ENCODE results near the gene FAM236C.
"Not testable (repeated sequence)": the region's sequence is repeated elsewhere in the genome, so short reads cannot be mapped to it uniquely, and the experiment has no call there.

FAM236C gene

DNA sequence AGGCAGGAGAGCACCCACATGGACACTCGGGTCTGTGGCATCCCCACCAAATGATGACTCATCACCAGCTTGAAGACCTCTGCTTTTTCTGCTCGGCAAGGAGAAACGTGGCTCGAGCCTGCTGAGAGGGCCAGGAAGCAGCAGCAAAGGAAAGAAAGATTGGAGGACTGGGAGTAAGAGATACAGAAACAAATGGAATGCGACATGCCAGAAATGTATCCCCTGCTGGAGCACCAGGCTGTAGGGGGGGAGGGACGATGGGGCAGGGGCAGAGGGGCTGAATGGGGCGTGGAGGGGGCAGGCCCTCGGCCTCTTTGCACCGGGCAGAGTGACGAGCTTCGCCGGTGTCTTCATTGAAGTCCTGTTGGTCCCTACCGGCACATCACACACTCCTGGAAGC, at the start of gene FAM236C:
TSS of gene FAM236C (plus strand) at position 301 of the 400 bp plus-strand sequence. CDS start 100 bp downstream, outside the sequence.
- not testable (repeated sequence) for DNase-seq (ENCODE audit: low read depth in 2 of 2)

DNA sequence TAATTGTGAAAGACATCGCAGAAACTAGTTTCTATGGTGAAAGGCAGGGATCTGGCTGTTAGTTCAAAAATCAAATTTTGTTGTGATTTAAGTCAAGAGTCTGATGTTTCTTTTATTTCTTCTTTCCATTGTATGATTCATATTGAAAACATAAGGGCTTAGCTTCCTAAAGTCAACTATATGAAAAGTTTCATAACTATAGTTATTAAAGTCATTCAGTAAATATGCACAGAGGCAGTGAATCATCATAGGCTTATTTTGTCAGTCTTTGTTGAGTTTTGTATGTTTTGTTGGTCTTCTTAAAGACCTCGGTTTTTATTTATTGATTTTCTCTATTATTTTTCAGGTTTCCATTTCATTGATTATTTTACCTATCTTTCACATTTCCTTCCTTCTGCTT, 29.5 kb upstream of the FAM236C start:
- not testable (repeated sequence) for DNase-seq (ENCODE audit: low read depth in 2 of 2)

DNA sequence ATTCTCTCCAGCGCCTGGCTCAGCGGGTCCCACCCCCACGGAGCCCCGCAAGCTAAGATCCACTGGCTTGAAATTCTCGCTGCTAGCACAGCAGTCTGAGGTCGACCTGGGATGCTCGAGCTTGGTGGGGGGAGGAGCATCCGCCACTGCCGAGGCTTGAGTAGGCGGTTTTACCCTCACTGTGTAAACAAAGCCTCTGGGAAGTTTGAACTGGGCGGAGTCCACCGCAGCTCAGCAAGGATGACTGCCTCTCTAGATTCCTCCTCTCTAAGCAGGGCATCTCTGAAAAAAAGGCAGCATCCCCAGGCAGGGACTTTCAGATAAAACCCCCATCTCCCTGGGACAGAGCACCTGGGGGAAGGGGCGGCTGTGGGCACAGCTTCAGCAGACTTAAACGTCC, 22.7 kb upstream of the FAM236C start:
- DNase-seq (ENCODE audit: low read depth in 2 of 2), result not testable (repeated sequence)

DNA sequence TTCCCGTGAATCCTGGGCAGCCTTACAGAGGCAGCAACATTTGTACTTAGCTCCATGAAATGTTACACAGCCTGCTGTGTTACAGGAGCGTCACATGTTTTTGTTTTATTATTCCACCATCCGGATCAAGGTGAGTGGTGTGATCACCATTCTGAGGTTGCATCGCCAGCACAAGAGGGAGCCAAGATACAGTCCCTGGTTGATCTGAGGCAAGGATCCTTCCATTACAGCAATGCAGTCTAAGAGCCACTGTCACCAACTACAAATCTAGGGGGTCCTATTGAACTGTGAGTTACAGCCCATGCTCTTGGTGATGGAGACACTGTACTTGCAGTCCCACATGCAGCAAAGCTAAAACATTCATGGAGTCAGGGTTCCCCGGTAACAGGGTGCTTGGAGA, 3.7 kb downstream of the FAM236C start:
- not testable (repeated sequence) for DNase-seq (ENCODE audit: low read depth in 2 of 2)

- DNase-seq (ENCODE audit: low read depth in 2 of 2), result not testable (repeated sequence)
Observed at GRCh38 chrX:72932283-72932682, 19.9 kb downstream of the FAM236C start.

GRCh38 chrX:72936455-72936854, 24.0 kb downstream of the FAM236C start:
- DNase-seq (ENCODE audit: low read depth in 2 of 2), result not testable (repeated sequence)

- DNase-seq (ENCODE audit: low read depth in 2 of 2), result not testable (repeated sequence)
Observed at GRCh38 chrX:72936882-72937455, 24.6 kb downstream of the FAM236C start.

DNA sequence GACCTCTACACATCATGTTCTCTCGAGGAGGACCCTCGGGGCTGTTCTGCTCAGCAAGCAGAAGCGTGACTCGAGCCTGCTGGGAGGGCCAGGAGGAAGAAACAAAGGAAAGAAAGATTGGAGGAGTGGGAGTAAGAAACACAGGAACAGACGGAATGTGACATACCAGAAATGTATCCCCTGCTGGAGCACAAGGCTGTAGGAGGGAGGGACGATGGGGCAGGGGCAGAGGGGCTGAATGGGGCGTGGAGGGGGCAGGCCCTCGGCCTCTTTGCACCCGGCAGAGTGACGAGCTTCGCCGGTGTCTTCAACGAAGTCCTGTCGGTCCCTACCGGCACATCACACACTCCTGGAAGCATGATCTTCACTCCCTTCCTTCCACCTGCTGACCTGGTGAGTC, 25.5 kb downstream of the FAM236C start, which contains the start of gene FAM236A:
TSS of gene FAM236A (plus strand) at position 301 of the 400 bp plus-strand sequence. CDS start at position 358, 57 bp downstream.
- not testable (repeated sequence) for DNase-seq (ENCODE audit: low read depth in 2 of 2)

GRCh38 chrX:72942272-72942671, 29.9 kb downstream of the FAM236C start:
- DNase-seq (ENCODE audit: low read depth in 2 of 2), result not testable (repeated sequence)

DNA sequence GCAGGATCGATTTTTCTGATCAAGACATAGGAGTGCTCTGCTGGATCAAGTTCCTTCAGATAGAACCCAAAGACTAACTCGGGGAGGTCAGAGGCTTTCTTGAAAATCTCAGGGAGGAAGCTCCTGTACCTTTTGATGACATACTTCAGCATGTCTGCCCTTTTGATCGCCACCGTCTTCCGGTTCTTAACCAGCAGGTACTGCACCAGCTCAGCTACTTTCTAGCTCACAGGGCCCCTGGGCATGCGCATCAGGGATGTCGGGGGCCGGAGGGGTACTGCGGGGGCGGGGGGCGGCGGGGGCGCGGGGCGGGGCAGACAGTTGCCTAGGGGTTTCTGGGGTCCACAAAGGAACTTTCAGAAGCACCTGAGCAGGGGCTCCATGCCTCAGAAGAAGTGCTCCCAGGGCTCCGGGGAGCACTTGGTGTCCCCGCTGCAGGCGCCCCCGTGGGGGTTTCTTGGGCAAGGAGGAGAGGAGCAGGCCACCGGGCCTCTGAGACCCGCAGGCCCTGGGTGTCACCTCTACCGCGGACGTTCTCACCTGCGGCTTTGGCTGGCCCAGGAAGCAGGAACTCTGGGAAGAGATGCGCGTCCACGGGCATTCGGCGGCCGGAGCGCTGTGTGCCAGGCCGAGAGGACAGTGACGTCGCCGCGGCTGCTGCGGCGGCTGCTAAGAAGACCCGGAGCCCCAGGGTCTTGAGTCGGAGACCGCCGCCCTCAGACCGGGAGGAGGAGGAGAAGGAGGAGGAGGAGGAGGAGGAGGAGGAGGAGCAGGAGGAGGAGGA, 30.8 kb downstream of the FAM236C start:
- DNase-seq (ENCODE audit: low read depth in 2 of 2), result not testable (repeated sequence)

DNA sequence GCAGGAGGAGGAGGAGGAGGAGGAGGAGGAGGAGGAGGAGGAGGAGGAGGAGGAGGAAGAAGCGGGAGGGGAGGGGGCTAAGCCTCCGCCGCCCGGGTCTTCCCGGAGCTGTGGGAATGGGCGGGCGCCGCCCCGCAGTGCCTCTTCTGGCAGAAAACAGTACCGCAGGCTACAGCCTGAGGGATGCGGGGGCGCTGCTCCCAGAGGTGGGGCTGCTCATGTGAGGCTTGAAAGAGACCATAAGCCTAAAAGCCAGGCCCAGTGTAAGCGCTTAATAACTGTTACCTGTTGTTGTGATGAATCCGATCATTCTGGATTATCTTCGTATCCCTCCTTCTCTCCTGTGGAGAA, 31.4 kb downstream of the FAM236C start, which contains the start of gene DMRTC1:
TSS of gene DMRTC1 (minus strand) at position 19 of the 351 bp plus-strand sequence. CDS start 68,143 bp downstream, outside the sequence.
- DNase-seq (ENCODE audit: low read depth in 2 of 2), result not testable (repeated sequence)

DNA sequence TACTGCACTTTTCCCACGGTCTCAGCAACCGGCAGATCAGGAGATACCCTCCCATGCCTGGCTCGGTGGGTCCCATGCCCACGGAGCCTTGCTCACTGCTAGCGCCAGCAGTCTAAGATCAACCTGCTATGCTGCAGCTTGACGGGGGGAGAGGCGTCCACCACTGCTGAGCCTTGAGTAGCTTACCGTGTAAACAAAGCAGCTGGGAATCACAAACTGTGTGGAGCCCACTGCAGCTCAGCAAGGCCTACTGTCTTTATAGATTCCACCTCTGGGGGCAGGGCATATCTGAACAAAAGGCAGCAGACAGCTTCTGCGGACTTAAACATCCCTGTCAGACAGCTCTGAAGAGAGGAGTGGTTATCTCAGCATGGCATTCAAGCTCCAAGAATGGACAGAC, 47.6 kb downstream of the FAM236C start:
- not testable (repeated sequence) for DNase-seq (ENCODE audit: low read depth in 2 of 2)

All from stimulated activated CD8-positive, alpha-beta memory T cell treated with anti-CD3 and anti-CD28 coated beads, Interleukin-15, amount 100 ng/mL, for 48 hours (primary cell).